Lung (tissue), 12 donors: ENCODE data around the gene SEMA3C. TPM values are rescaled to one million over a fixed set of nuclear protein-coding genes. Genes with fewer than 3 reads are reported as not detected.

Source experiments
- ATAC-seq: fragments of 200-7000 bp; cut with Tn5 transposase; one replicate; pipeline ENCODE4 v1.9.1; 2020; ENCODE audit warnings: moderate number of reproducible peaks; ENCODE audit not compliant: insufficient read depth, low FRiP score
- DNase-seq, 3 donors: peaks; one replicate each; pipeline ENCODE4 v3.0.0-alpha.2; 2013 to 2017
- H3K27ac ChIP-seq, 2 donors: one replicate each; pipeline ENCODE4 v1.5.1; 2013; ENCODE audit warnings: mild to moderate bottlenecking in 2 of 2, moderate library complexity in 2 of 2, control low read depth in 1 of 2, inconsistent platforms in 1 of 2, low read depth in 1 of 2, low read length in 1 of 2
- H3K27me3 ChIP-seq, 3 donors: one replicate each; pipeline ENCODE4 v1.5.1; 2013; ENCODE audit warnings: low read length in 2 of 3; ENCODE audit not compliant: control insufficient read depth in 3 of 3, insufficient read depth in 3 of 3
- H3K36me3 ChIP-seq, 4 donors: one replicate each; pipeline ENCODE4 v1.5.1; 2013; ENCODE audit warnings: low read length in 4 of 4, mild to moderate bottlenecking in 1 of 4, moderate library complexity in 1 of 4; ENCODE audit not compliant: control insufficient read depth in 4 of 4, insufficient read depth in 4 of 4
- H3K4me1 ChIP-seq, 5 donors: one replicate each; pipeline ENCODE4 v1.5.1; 2013; ENCODE audit warnings: low read length in 5 of 5, mild to moderate bottlenecking in 2 of 5, moderate library complexity in 1 of 5; ENCODE audit not compliant: control insufficient read depth in 5 of 5, insufficient read depth in 5 of 5
- H3K4me3 ChIP-seq: one replicate; pipeline ENCODE4 v1.5.1; 2013; ENCODE audit warnings: mild to moderate bottlenecking, control low read depth, moderate library complexity
- H3K9ac ChIP-seq, 2 donors: one replicate each; pipeline ENCODE4 v1.5.1; 2013; ENCODE audit warnings: low read length in 2 of 2, control low read depth in 1 of 2; ENCODE audit not compliant: insufficient read depth in 1 of 2
- H3K9me3 ChIP-seq, 4 donors: one replicate each; pipeline ENCODE4 v1.5.1; 2013; ENCODE audit warnings: low read length in 3 of 4, mild to moderate bottlenecking in 1 of 4, moderate library complexity in 1 of 4; ENCODE audit not compliant: control insufficient read depth in 4 of 4, insufficient read depth in 3 of 4
- WGBS, 2 donors: extraction: QIAGEN DNeasy Blood & Tissue Kit; methylation state at CpG; one replicate each; pipeline ENCODE4 v1.1.7; 2013; 5-methylcytosine and 5-hydroxymethylcytosine counted together
- polyA plus RNA-seq, 2 donors: library from polyadenylated mRNA; stranded (reverse); fragments of 200-250 nt; gene quantifications; one replicate each; pipeline ENCODE4 v1.2.1, GENCODE V29; 2013
- total RNA-seq, 2 donors: library from RNA; depleted of rRNA in 1 of 2; stranded (reverse); fragments of >200 nt in 1 of 2; gene quantifications; one replicate each; pipeline ENCODE4 v1.2.1, GENCODE V29; 2014 to 2021
- TF ChIP-seq, protein P1 (sequence below): IDR thresholded peaks from 2 replicates; pipeline ENCODE4 v1.5.1; 2012; ENCODE audit warnings: mild to moderate bottlenecking; ENCODE audit errors: control extremely low read depth, extremely low read depth
- donor health status: control.
- donor health status: control.
- donor health status: Bipolar disorder and iron deficiency.
- donor health status: healthy.
- donor health status: DM: yes; HTN: yes; CAD: no.

Gene SEMA3C
- total and polyA plus RNA-seq, 4 donors = 6.9 to 87.2 (median 33.7) TPM

DNA sequence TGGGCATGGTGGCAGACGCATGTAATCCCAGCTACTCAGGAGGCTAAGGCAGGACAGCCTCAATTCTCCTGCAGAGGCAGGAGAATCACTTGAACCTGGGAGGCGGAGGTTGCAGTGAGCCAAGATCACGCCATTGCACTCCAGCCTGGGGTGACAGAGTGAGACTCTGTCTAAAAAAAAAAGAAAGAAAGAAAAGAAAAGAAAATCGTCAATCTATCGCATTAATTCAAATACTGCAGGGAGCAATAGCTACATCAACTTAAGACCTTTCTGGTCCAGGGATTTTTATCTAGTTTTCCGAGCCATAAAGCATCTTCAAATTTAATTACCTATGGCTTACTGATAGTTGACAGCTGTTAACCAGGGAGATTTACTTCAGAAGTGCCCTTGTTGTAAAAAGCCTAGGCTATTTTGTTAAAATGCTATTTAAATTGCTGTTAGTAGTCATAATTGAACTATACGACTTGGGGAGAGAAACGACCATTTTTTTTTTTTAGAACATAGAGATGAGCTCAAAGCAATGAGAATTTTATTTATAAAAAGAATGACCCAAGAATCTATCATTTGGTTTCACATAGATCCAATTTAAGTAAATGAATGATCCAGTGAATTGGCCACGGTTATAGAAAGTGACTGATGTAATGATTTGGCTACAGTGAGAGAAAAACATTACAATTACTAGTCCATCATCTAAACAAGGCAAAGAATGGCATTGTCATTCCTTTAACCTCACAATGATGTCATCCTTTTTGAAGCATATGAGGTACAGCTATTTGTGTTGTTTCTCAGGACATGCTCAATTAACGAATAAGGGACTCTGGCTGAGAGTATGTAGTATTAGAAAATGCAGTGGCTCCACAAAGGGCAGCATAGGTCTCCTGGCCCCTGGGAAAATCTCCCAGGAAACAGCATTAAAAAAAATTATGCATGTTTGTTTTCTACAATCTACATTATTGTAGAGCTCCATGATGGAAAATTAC lies 85.3 kb downstream of the SEMA3C start:
- Histone ChIP-seq H3K9ac (no peak overlapping the region), H3K9me3 (no peaks in the 10 kb centered on the region), H3K4me3 (no peak overlapping the region), H3K27ac (no peak overlapping the region), H3K36me3 (no peaks in the 10 kb centered on the region), H3K27me3 (no peaks in the 10 kb centered on the region), H3K4me1 (peaks cover 0 to 13% (median 0%) of the 10 kb centered on the region in 5 donors)
- TF ChIP-seq, protein P1, sequence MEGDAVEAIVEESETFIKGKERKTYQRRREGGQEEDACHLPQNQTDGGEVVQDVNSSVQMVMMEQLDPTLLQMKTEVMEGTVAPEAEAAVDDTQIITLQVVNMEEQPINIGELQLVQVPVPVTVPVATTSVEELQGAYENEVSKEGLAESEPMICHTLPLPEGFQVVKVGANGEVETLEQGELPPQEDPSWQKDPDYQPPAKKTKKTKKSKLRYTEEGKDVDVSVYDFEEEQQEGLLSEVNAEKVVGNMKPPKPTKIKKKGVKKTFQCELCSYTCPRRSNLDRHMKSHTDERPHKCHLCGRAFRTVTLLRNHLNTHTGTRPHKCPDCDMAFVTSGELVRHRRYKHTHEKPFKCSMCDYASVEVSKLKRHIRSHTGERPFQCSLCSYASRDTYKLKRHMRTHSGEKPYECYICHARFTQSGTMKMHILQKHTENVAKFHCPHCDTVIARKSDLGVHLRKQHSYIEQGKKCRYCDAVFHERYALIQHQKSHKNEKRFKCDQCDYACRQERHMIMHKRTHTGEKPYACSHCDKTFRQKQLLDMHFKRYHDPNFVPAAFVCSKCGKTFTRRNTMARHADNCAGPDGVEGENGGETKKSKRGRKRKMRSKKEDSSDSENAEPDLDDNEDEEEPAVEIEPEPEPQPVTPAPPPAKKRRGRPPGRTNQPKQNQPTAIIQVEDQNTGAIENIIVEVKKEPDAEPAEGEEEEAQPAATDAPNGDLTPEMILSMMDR = no peak
- WGBS, 2 donors = 86% methylated on average over 10 of the region's 10 CpGs
- DNase-seq = no peak
- ATAC-seq = no peak

DNA sequence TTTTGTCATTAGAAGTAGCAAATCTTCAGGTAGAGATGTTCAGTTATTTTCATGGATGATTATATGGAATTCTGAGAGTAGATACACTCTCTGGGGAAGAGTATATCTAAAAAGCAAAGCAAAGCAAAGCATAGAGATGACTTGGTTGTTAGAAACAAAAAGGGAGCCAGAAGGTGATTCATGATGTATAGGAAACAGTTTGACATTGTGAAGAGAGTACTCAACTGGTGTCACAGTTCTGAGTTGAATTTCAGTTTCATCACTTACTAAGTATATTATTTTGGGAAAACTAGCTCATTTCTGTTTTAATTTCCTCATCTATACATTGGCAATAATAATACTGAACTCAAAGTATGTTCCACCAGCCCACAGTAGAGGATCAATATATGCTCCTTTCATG lies 86.8 kb downstream of the SEMA3C start:
- no peaks in the 10 kb centered on the region for H3K36me3 ChIP-seq
- no peak overlapping the region for H3K4me3 ChIP-seq
- H3K4me1 ChIP-seq = peaks cover 0 to 14% (median 0%) of the 10 kb centered on the region in 5 donors
- no peaks in the 10 kb centered on the region for H3K9me3 ChIP-seq
- no peak overlapping the region for H3K9ac ChIP-seq
- no peaks in the 10 kb centered on the region for H3K27me3 ChIP-seq
- TF ChIP-seq, protein P1 = no peak
- ATAC-seq (no peak), DNase-seq (no peak)
- no peak overlapping the region for H3K27ac ChIP-seq

DNA sequence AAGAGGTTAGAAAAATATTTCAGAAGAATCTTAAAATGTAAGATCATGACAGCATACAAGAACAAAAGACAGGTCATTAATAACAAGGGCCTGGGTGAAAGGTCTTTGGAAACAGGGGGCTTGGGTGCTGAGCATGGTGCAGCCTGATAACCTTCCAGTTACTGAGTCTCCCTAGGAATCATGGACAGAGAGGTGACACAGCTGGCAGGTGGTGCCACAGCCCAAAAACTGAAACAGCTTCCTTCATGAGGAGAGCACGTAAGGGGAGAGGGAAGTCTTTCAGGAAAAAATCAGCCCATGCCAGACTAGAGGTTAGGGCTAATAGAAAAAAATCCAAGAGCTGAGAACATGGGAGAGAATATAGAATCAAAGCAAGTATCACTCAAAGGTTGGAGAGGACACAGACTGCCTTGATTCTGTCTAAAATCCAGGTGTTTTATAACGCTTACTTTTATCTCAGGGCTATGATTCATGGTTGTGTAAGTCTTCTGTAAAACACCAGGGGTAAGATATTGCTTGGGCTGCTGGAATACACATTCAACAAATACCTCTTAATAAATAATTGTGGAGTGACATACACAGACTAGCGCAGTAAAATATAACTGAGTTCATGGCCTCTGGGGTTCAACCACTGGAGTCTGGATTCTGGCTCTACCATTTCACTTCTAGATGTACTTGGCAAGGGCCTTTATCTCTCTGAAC lies 88.1 kb downstream of the SEMA3C start:
- Histone ChIP-seq H3K27ac (peak overlapping the region in 1 of 2 donors; percentile 2), H3K9me3 (no peaks in the 10 kb centered on the region), H3K9ac (no peak overlapping the region), H3K4me1 (peaks cover 0 to 18% (median 0%) of the 10 kb centered on the region in 5 donors), H3K27me3 (no peaks in the 10 kb centered on the region), H3K4me3 (no peak overlapping the region), H3K36me3 (no peaks in the 10 kb centered on the region)
- TF ChIP-seq, protein P1 = no peak
- DNase-seq = no peak
- 73 to 77% methylated on average over 3 of the region's 3 CpGs for WGBS, 2 donors
- no peak for ATAC-seq
